Fibroblast of pulmonary artery (primary cell): Measurements from ENCODE around the gene PLRG1.

Source experiments
- DNase-seq: peaks from one replicate; pipeline ENCODE4 v3.0.0-alpha.2; 2010; ENCODE audit warnings: low read depth
- H3K4me3 ChIP-seq: replicated peaks from 2 replicates; pipeline ENCODE4 v1.5.1; 2011; ENCODE audit warnings: low read depth, mild to moderate bottlenecking, control low read depth, low read length, moderate library complexity
- CTCF ChIP-seq: IDR thresholded peaks from 2 replicates; pipeline ENCODE4 v1.5.1; 2011; ENCODE audit warnings: mild to moderate bottlenecking, control low read depth, low read length, inconsistent platforms; ENCODE audit errors: missing control alignments

The PLRG1 gene

GRCh38 chr4:154491341-154492271, 58.6 kb downstream of the PLRG1 start, which contains the start of gene DCHS2:
TSS of gene DCHS2 (minus strand) at chr4:154491799. CDS start at chr4:154491355, 444 bp downstream.
- peak; percentile 9 for DNase-seq
- H3K4me3 ChIP-seq, result no peak within 1 kb of the TSS
- no peak for TF ChIP-seq CTCF

GRCh38 chr4:154490583-154491340, 59.4 kb downstream of the PLRG1 start:
- no peak overlapping the region for H3K4me3 ChIP-seq
- no peak for TF ChIP-seq CTCF
- DNase-seq, result no peak

GRCh38 chr4:154490234-154490582, 60.0 kb downstream of the PLRG1 start:
- no peak for DNase-seq
- no peak for TF ChIP-seq CTCF
- no peak overlapping the region for H3K4me3 ChIP-seq

- no peak for TF ChIP-seq CTCF
- no peak overlapping the region for H3K4me3 ChIP-seq
- no peak for DNase-seq
These were observed 60.5 kb downstream of the PLRG1 start for GRCh38 chr4:154489558-154490233.

- TF ChIP-seq CTCF, result no peak
These were observed 63.1 kb downstream of the PLRG1 start for GRCh38 chr4:154487145-154487544.

GRCh38 chr4:154485127-154485773, 65.0 kb downstream of the PLRG1 start:
- TF ChIP-seq CTCF, result no peak
- no peak for DNase-seq
- H3K4me3 ChIP-seq, result no peak overlapping the region

More at GRCh38 chr4:154487145-154487544, 63.1 kb downstream of the PLRG1 start:
- no peak for DNase-seq
- no peak overlapping the region for H3K4me3 ChIP-seq
